ENCODE data around the gene NUBP1. TPM values are rescaled to one million over a fixed set of nuclear protein-coding genes. Genes with fewer than 3 reads are reported as not detected.
"Not testable (repeated sequence)": the region's sequence is repeated elsewhere in the genome, so short reads cannot be mapped to it uniquely, and the experiment has no call there.

The NUBP1 gene
- total RNA-seq, 2 donors from 2014 or later = 32.9 to 46.6 TPM

DNA sequence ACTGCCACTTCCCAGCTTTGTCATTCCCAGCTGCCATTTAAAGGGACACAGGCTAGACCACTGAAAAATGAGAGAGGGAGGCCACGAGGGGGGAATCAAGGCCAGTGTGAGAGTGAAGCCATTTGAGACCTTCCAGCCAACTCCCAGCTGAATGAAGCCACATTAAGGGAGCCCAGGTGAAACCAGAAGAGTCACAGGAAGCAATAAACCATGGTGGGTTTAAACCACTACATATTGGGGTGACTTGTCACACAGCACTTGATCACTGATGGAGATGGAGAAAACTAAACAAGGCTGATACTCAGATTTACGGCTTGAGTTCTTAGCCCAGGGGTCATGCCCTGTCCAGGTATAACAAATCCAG is 2.8 kb upstream of the NUBP1 start:
- H3K27me3 Mint-ChIP-seq = no peaks in the 10 kb centered on the region
- H3K4me3 Mint-ChIP-seq = no peak overlapping the region
- peaks cover 19% of the 10 kb centered on the region for H3K36me3 Mint-ChIP-seq (ENCODE audit: low read depth)
- H3K4me1 Mint-ChIP-seq = peaks cover 28% of the 10 kb centered on the region
- ATAC-seq (replicated peaks) = no peak
- H3K27ac Mint-ChIP-seq = no peak overlapping the region
- H3K9me3 Mint-ChIP-seq = no peaks in the 10 kb centered on the region

DNA sequence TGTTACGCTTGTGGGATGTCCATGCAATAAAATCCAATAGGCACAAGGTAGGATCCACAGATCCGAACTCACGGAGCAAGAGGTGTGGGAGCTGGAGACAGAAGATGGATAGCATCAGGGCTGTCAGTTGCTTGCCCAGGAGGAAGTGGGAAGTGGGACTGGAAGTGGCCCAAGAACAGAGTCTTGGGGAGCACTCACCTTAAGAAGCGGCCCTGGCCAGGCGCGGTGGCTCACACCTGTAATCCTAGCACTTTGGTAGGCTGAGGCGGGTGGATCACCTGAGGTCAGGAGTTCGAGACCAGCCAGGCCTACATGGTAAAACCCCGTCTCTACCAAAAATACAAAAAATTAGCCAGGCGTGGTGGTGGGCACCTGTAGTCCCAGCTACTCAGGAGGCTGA is 2.4 kb upstream of the NUBP1 start:
- not testable (repeated sequence) for H3K27me3 Mint-ChIP-seq; H3K9me3 Mint-ChIP-seq; ATAC-seq (replicated peaks); H3K27ac Mint-ChIP-seq; H3K4me3 Mint-ChIP-seq
- H3K36me3 Mint-ChIP-seq (ENCODE audit: low read depth) = peaks cover 23% of the 10 kb centered on the region
- H3K4me1 Mint-ChIP-seq = peaks cover 28% of the 10 kb centered on the region

DNA sequence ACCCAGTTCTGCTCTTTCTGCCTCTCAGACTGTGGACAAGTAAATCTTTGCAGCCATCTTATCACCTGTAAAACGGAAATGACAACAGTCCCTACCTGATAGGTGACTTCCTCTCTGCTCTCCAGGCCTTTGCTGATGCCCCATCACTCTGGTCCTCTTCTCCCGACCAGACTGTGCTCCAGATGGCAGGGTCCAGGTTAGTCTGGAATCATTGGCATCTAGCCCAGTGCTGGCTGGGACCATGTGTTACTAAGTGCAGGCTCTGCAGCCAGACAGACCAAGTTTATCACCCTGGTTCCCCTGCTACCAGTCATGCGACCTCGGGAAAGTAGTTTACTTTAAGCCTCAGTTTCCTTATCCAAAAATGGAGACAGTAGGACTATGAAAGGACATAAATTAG is 1.8 kb upstream of the NUBP1 start:
- Mint-ChIP-seq H3K9me3 (no peaks in the 10 kb centered on the region), H3K36me3 (ENCODE audit: low read depth) (peaks cover 29% of the 10 kb centered on the region), H3K27ac (no peak overlapping the region), H3K4me3 (no peak overlapping the region), H3K4me1 (peaks cover 28% of the 10 kb centered on the region), H3K27me3 (no peaks in the 10 kb centered on the region)
- ATAC-seq (replicated peaks) = no peak

DNA sequence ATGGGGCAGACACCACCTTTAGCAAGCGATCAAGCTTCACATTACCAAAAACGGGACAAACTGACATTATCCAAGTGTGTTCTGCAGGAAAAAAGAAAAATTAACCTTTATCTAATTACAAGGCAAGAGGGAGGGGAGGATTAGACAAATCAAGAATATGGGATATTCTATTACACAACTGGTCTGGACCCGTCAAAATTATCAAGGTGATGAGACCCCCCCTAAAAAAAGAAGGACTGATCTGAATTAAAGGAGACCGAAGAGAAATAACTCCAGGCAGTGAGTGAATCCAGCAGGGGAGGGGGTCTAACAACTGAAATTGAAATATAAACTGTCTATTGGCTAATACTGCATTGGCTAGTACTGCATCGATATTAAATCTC is 424 bp upstream of the NUBP1 start:
- H3K4me1 Mint-ChIP-seq = peaks cover 25% of the 10 kb centered on the region
- ATAC-seq (replicated peaks) = no peak
- H3K9me3 Mint-ChIP-seq = no peaks in the 10 kb centered on the region
- peak overlapping the region; percentile 89 for H3K4me3 Mint-ChIP-seq
- peak overlapping the region; percentile 96 for H3K27ac Mint-ChIP-seq
- H3K36me3 Mint-ChIP-seq (ENCODE audit: low read depth) = peaks cover 43% of the 10 kb centered on the region
- no peaks in the 10 kb centered on the region for H3K27me3 Mint-ChIP-seq

DNA sequence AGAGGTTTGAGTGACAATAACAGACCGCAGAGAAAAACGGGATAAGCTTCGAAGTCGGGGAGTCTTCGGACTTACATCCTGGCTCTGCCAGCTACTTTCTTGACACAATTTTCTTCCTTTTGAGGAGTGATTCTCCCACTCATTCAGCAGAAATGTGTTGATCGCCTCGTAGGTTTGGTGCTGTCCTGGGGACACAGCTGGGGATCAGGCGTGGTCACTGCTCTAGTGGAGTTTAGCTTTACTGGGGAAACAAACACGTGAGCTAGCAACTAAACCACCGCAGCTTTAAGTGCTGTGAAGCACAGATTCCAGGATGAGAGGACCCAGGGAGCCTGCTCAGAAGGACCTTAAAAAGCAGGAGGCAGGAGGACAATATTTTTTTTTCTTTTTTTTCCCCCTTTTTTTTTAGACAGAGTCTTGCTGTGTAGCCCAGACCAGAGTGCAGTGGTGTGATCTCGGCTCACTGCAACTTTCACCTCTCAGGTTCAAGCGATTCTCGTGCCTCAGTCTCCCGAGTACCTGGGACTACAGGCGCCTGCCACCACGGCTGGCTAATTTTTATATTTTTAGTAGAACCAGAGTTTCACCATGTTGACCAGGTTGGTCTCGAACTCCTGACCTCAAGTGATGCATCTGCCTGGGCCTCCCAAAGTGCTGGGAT is 858 bp downstream of the NUBP1 start:
- Mint-ChIP-seq H3K4me1 (peaks cover 23% of the 10 kb centered on the region), H3K36me3 (ENCODE audit: low read depth) (peaks cover 56% of the 10 kb centered on the region), H3K27ac (peak overlapping the region; percentile 96), H3K27me3 (no peaks in the 10 kb centered on the region), H3K4me3 (peak overlapping the region; percentile 89), H3K9me3 (no peaks in the 10 kb centered on the region)
- no peak for ATAC-seq (replicated peaks)

DNA sequence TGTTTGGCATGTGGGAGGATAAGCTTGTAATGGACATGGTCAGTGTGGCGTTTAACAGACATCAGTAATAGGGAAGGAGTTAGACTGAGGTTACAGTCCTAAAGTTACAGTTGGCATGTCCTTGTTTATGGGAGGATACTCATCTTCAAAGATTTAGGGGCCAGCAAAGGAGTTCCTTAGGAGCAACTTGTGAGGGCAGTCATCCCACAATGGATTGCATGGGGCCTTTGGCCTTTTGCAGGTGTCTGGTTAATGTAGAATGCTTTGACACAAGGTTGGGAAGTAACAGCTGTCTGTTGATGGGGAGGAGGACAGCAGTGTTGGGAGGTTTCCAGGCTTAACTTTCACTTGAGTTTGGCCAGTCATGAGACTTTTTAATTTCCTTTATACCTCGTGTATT is 2.2 kb downstream of the NUBP1 start:
- Mint-ChIP-seq H3K27me3 (no peaks in the 10 kb centered on the region), H3K9me3 (no peaks in the 10 kb centered on the region), H3K36me3 (ENCODE audit: low read depth) (peaks cover 64% of the 10 kb centered on the region), H3K27ac (no peak overlapping the region), H3K4me1 (peaks cover 25% of the 10 kb centered on the region), H3K4me3 (peak overlapping the region; percentile 30)
- ATAC-seq (replicated peaks) = no peak

DNA sequence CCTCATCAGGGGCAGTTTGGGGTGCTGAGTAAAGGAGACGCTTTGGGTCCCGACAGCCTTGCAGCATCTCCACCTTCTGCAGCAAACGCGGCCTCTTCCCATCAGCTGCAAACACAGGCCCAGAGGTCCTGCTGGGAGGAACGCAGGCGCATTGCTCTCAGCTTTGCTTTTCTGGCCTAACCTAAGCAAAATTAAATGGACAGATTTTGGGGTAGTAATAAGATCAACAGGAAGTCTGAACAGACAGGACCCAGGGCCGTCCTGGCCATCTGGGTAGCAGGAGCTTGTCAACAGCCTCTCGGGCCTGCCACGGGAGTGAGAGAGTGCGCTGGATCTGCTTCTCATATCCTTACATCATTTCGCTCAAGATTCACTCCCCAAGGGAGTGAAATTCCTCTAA is 7.2 kb downstream of the NUBP1 start:
- H3K9me3 Mint-ChIP-seq = no peaks in the 10 kb centered on the region
- peak overlapping the region; percentile 37 for H3K4me3 Mint-ChIP-seq
- no peak for ATAC-seq (replicated peaks)
- H3K27ac Mint-ChIP-seq = peak overlapping the region; percentile 65
- peaks cover 28% of the 10 kb centered on the region for H3K4me1 Mint-ChIP-seq
- no peaks in the 10 kb centered on the region for H3K27me3 Mint-ChIP-seq
- peaks cover 90% of the 10 kb centered on the region for H3K36me3 Mint-ChIP-seq (ENCODE audit: low read depth)

DNA sequence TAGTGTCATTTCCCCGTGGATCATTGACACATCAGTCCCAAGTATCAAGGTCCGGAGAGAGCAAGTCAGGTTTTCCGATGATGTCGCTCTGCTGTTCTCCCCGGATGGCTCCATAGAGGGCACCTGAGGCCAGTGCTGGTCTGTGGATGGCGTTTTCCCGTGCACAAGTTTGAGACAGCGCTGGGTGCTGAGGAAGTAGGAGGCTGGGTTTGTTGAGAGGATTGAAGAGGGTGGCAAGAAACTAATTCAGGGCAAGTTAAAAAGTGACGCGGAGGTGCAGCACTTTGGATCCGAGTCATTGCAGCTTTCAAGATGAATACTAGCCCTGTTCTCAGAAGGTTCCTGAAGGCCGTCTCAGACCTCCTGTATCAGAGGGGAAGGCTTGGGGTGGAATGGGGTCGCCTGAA is 7.7 kb downstream of the NUBP1 start:
- Mint-ChIP-seq H3K4me1 (peaks cover 28% of the 10 kb centered on the region), H3K9me3 (no peaks in the 10 kb centered on the region), H3K27ac (peak overlapping the region; percentile 65), H3K36me3 (ENCODE audit: low read depth) (peaks cover 90% of the 10 kb centered on the region), H3K27me3 (no peaks in the 10 kb centered on the region), H3K4me3 (peak overlapping the region; percentile 37)
- ATAC-seq (replicated peaks) = peak; percentile 81

DNA sequence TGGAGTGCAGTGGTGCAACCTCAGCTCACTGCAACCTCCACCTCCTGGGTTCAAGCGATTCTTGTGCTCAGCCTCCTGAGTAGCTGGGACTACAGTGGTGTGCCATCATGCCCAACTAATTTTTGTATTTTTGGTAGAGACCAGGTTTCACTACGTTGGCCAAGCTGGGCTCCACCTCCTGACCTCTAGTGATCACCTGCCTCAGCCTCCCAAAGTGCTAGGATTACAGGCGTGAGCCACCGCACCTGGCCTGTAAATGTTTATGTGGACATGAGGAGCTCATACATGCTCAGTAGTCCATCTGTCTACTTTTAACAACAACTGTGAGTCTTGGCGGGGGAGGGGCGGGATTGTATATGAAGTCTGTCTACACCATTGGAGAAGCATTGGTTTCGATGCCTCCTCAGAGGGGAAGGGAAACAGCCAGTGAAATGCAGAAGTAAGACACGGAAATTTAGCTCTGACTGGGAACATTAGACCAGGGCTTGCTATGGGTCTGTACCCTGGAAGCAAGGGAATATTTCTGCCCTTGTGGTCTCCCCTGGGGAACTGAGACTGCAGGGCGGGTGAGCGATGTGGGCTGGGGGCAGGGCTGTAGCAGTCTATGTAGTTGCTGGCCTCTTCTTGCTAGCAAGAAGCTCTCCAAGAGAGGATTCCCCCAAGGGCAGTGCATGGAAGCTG is 9.3 kb downstream of the NUBP1 start:
- H3K36me3 Mint-ChIP-seq (ENCODE audit: low read depth) = peaks cover 90% of the 10 kb centered on the region
- H3K4me1 Mint-ChIP-seq = peaks cover 28% of the 10 kb centered on the region
- H3K27ac Mint-ChIP-seq = peak overlapping the region; percentile 59
- no peak for ATAC-seq (replicated peaks)
- no peaks in the 10 kb centered on the region for H3K27me3 Mint-ChIP-seq
- H3K9me3 Mint-ChIP-seq = no peaks in the 10 kb centered on the region
- no peak overlapping the region for H3K4me3 Mint-ChIP-seq

DNA sequence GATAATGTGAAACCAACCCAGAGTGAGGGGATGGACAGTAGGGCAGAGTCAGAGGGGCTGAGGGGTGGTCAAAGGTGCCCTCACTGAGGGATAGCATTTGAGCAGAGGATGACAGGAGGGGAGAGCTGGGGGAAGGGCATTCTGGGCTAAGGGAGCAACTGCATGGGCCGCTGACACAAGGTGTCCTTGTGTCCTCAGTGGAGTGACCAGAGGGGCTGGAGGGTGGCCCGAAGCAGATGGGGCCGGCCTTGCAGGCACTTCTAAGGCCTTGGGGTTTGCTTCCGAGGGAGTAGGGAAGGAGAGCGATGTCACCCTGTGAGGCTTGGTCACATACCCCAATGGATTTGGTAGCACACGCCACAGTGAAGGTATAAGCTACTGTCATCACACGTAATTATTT is 10.0 kb downstream of the NUBP1 start:
- Mint-ChIP-seq H3K27ac (peak overlapping the region; percentile 59), H3K9me3 (no peaks in the 10 kb centered on the region), H3K4me1 (peaks cover 28% of the 10 kb centered on the region), H3K36me3 (ENCODE audit: low read depth) (peaks cover 90% of the 10 kb centered on the region), H3K27me3 (no peaks in the 10 kb centered on the region), H3K4me3 (no peak overlapping the region)
- no peak for ATAC-seq (replicated peaks)

DNA sequence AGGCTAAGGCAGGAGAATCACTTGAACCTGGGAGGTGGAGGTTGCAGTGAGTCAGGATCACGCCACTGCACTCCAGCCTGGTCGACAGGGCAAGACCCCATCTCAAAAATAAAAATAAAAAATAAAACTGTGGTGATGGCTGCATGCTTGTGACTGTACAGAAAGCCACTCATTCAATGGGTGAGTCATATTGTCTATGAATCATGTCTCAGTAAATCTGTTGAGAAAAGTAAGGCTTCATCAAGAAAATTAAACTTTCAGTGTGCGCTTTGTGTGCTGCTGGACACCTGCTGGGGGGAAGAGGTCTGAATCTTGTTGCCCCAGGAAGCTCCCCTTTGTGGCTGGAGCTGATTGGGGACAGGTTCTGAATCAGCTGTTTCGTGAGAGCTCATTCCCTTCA is 11.3 kb downstream of the NUBP1 start:
- peaks cover 28% of the 10 kb centered on the region for H3K4me1 Mint-ChIP-seq
- H3K27ac Mint-ChIP-seq = peak overlapping the region; percentile 43
- no peak overlapping the region for H3K4me3 Mint-ChIP-seq
- H3K36me3 Mint-ChIP-seq (ENCODE audit: low read depth) = peaks cover 90% of the 10 kb centered on the region
- no peaks in the 10 kb centered on the region for H3K9me3 Mint-ChIP-seq
- peak; percentile 69 for ATAC-seq (replicated peaks)
- no peaks in the 10 kb centered on the region for H3K27me3 Mint-ChIP-seq

DNA sequence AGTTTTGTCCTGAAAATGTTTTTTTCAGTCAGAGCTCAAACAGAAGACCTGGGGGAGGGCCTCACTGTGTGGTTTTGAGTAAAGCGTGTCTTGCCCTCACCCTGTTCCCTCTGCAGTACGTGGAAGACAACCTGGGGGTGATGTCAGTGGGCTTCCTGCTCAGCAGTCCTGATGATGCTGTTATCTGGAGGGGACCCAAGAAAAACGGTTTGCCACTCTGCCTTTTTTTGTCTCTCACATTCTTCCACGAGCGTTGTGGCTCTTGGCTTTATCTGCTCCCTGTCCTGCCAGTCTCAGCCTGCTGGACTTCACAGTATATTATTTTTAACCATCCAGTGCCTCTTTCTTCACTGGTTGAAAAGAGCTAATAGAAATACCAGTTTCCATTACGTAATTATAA is 12.9 kb downstream of the NUBP1 start:
- H3K4me1 Mint-ChIP-seq = peaks cover 20% of the 10 kb centered on the region
- peaks cover 95% of the 10 kb centered on the region for H3K36me3 Mint-ChIP-seq (ENCODE audit: low read depth)

DNA sequence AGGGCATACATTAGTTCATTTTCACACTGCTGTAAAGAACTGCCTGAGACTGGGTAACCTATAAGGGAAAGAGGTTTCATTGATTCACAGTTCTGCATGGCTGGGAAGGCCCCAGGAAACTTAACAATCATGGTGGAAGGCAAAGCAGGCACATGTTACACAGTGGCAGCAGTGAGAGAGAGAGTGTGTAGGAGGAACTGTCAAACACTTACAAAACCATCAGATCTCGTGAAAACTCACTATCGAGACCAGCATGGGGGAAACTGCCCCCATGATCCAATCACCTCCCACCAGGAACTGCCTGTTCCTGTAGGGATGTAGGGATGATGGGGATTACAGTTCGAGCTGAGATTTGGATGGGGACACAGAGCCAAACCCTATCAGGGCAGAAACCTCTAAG is 17.2 kb downstream of the NUBP1 start:
- H3K36me3 Mint-ChIP-seq (ENCODE audit: low read depth) = peaks cover 95% of the 10 kb centered on the region
- H3K4me1 Mint-ChIP-seq = peaks cover 4% of the 10 kb centered on the region
- no peak overlapping the region for H3K27ac Mint-ChIP-seq
- no peaks in the 10 kb centered on the region for H3K9me3 Mint-ChIP-seq
- H3K27me3 Mint-ChIP-seq = no peaks in the 10 kb centered on the region
- ATAC-seq (replicated peaks) = no peak
- no peak overlapping the region for H3K4me3 Mint-ChIP-seq

More for the DNA sequence above, 12.9 kb downstream of the NUBP1 start:
- H3K9me3 Mint-ChIP-seq = no peaks in the 10 kb centered on the region
- no peak overlapping the region for H3K27ac Mint-ChIP-seq
- no peak for ATAC-seq (replicated peaks)
- H3K4me3 Mint-ChIP-seq = no peak overlapping the region
- H3K27me3 Mint-ChIP-seq = no peaks in the 10 kb centered on the region

DNA sequence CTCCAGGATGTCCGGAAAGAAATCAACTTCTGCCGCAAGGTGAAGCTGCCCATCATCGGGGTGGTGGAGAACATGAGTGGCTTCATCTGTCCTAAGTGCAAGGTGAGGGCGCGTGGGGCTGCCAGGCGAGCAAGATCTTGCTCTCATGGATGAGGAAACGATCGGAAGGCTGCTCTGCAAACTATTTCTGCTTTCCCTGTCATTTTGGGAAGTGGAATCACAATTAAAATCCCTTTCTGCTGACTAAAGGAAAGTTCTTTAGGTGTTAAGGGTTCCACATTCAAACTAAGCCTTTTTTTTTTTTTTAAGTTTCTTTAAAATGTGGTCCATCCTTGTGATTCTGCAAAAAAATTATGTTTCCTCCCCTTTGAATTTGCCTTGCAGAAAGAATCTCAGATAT is 17.7 kb downstream of the NUBP1 start:
- peaks cover 4% of the 10 kb centered on the region for H3K4me1 Mint-ChIP-seq
- H3K27ac Mint-ChIP-seq = no peak overlapping the region
- H3K9me3 Mint-ChIP-seq = no peaks in the 10 kb centered on the region
- ATAC-seq (replicated peaks) = no peak
- H3K27me3 Mint-ChIP-seq = no peaks in the 10 kb centered on the region
- no peak overlapping the region for H3K4me3 Mint-ChIP-seq
- peaks cover 92% of the 10 kb centered on the region for H3K36me3 Mint-ChIP-seq (ENCODE audit: low read depth)

DNA sequence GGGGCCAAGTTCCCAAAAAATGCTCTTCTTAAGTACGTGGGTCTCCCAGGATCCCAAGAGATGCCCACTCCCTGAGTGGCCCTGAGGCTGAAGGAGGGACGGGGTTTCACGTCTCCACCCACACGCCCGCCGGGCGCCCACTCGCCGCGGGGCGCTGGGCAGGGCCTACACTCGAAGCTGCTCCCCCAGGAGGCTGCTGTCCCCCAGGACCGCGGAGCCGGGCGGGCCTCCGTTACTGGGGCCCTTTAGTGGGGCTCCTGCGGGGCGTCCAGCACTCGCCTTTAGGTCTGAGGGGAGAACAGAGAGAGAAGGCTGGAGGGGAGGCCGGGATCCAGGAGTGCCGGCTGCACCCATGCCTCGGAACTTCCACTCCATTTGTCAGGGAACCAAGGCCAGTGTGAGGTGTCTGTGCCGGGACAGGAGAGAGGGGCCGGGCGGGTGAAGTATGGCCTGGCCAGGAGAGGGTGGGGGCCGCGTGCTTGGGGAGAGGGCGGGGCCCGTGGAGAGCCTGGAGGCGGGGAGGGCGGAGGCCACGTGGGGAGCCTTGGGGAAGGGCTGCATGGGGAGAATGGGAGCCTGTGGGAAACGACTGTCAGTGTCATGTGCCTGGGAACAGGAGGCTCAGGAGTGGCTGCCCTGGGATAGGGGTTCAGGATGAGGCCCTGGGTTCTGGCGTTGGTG is 18.8 kb downstream of the NUBP1 start:
- ATAC-seq (replicated peaks) = no peak
- Mint-ChIP-seq H3K27me3 (no peaks in the 10 kb centered on the region), H3K27ac (no peak overlapping the region), H3K4me3 (no peak overlapping the region), H3K9me3 (no peaks in the 10 kb centered on the region), H3K36me3 (ENCODE audit: low read depth) (peaks cover 92% of the 10 kb centered on the region), H3K4me1 (peaks cover 4% of the 10 kb centered on the region)

Measured in activated T-helper 17 cell treated with anti-CD3 and anti-CD28 coated beads, Interleukin-2, amount 50 U/mL, for 72 hours (primary cell).